Lower leg skin (tissue), 3 donors: ENCODE results near the gene SFMBT2.

Experiments used
- CTCF ChIP-seq, 3 donors: fragments of 450-650 bp; IDR thresholded peaks; one replicate each; pipeline ENCODE4 v1.5.1; 2016; ENCODE audit warnings: antibody characterized with exemption in 3 of 3, mild to moderate bottlenecking in 3 of 3, moderate library complexity in 2 of 3
- POLR2A ChIP-seq, 2 donors: fragments of 450-650 bp; IDR thresholded peaks; one replicate each; pipeline ENCODE4 v1.6.1; 2016 to 2017; ENCODE audit warnings: antibody characterized with exemption in 2 of 2, mild to moderate bottlenecking in 1 of 2, moderate library complexity in 1 of 2

DNA sequence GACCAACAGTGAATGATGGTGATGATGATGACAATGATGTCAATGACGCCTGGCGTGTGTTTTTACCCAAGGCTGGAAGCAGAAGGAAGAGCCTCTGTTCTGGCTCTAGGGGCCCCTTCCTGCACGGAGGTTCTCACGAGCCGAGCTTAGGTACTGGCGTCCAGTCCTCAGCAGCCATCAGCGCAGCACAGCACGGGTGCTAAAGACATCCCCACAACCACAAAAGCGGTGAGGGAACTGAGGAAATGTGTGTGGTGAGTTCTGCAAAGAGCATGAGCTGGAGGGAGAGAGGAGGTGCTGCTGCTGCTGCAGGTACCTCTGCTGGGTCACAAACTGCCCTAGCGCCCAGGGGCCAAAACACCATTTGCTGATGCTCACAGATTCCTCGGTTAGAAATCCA lies 81.6 kb downstream of the SFMBT2 start:
- TF ChIP-seq CTCF (IDR thresholded peaks at IDR 0.05) (no peak), POLR2A (IDR thresholded peaks at IDR 0.05) (no peak)
